Ascending aorta (tissue), 2 donors: Measurements from ENCODE around the gene PPP1R2. TPM values are rescaled to one million over a fixed set of nuclear protein-coding genes. Genes with fewer than 3 reads are reported as not detected.

Experiments
- DNase-seq, 2 donors: peaks; one replicate each; pipeline ENCODE4 v3.0.0-alpha.2; 2019; ENCODE audit warnings: low spot score in 2 of 2
- H3K27ac ChIP-seq, 2 donors: fragments of 200-600 bp; sonication (generic); one replicate each; pipeline ENCODE4 v1.5.1; 2016 to 2017; ENCODE audit warnings: mild to moderate bottlenecking in 1 of 2
- H3K27me3 ChIP-seq: fragments of 200-600 bp; sonication (generic); one replicate; pipeline ENCODE4 v1.5.1; 2017
- H3K36me3 ChIP-seq, 2 donors: fragments of 200-600 bp; sonication (generic); one replicate each; pipeline ENCODE4 v1.5.1; 2016
- H3K4me1 ChIP-seq, 2 donors: fragments of 200-600 bp; sonication (generic); one replicate each; pipeline ENCODE4 v1.5.1; 2016 to 2017; ENCODE audit warnings: mild to moderate bottlenecking in 1 of 2
- H3K4me3 ChIP-seq, 2 donors: fragments of 200-600 bp; sonication (generic); one replicate each; pipeline ENCODE4 v1.5.1; 2016 to 2017; ENCODE audit warnings: mild to moderate bottlenecking in 1 of 2
- H3K9me3 ChIP-seq, 2 donors: fragments of 200-600 bp; sonication (generic); one replicate each; pipeline ENCODE4 v1.5.1; 2016
- CTCF ChIP-seq, 3 experiments: fragments of 200-600 bp in 2 of 3; fragments of 450-650 bp in 1 of 3; sonication (generic) in 2 of 3; IDR thresholded peaks; one replicate each; pipeline ENCODE4 v1.5.1; 2016 to 2019; ENCODE audit warnings: antibody characterized with exemption in 3 of 3, mild to moderate bottlenecking in 1 of 3, moderate library complexity in 1 of 3
- intact Hi-C: fragments of 100-400 bp; cut with DNase I; formaldehyde crosslinking; loops from one replicate; pipeline ENCODE4 v1.15.1; 2023
- total RNA-seq: library from RNA; depleted of rRNA; stranded (reverse); fragments of >200 nt; gene quantifications from one replicate; pipeline ENCODE4 v1.1.0, GENCODE V29; 2016

Gene PPP1R2
- total RNA-seq, 1 donor from 2014 or later, result 62.3 TPM

- Histone ChIP-seq H3K4me3 (no peak overlapping the region), H3K4me1 (no peaks in the 10 kb centered on the region), H3K27ac (no peak overlapping the region), H3K9me3 (no peaks in the 10 kb centered on the region), H3K27me3 (no peaks in the 10 kb centered on the region), H3K36me3 (no peaks in the 10 kb centered on the region)
- intact Hi-C loops, result no loop called here
- DNase-seq, result no peak
- TF ChIP-seq CTCF (IDR thresholded peaks at IDR 0.05), result no peak
These were observed 36.2 kb upstream of the PPP1R2 start for GRCh38 chr3:195579281-195579680.

- no peaks in the 10 kb centered on the region for H3K36me3 ChIP-seq
- no peak for DNase-seq
- no peak overlapping the region for H3K27ac ChIP-seq
- no peaks in the 10 kb centered on the region for H3K9me3 ChIP-seq
- intact Hi-C loops, result no loop called here
- H3K4me1 ChIP-seq, result no peaks in the 10 kb centered on the region
- no peak for TF ChIP-seq CTCF (IDR thresholded peaks at IDR 0.05)
- no peaks in the 10 kb centered on the region for H3K27me3 ChIP-seq
- no peak overlapping the region for H3K4me3 ChIP-seq
These were observed 35.4 kb upstream of the PPP1R2 start for GRCh38 chr3:195578565-195578964.

GRCh38 chr3:195577645-195578177, 34.6 kb upstream of the PPP1R2 start:
- TF ChIP-seq CTCF (IDR thresholded peaks at IDR 0.05), result no peak
- Histone ChIP-seq H3K27ac (no peak overlapping the region), H3K27me3 (no peaks in the 10 kb centered on the region), H3K36me3 (no peaks in the 10 kb centered on the region), H3K4me3 (no peak overlapping the region), H3K4me1 (no peaks in the 10 kb centered on the region), H3K9me3 (no peaks in the 10 kb centered on the region)
- no peak for DNase-seq
- intact Hi-C loops, result no loop called here

GRCh38 chr3:195574497-195575304, 31.6 kb upstream of the PPP1R2 start:
- no peak for DNase-seq
- no peak overlapping the region for H3K4me3 ChIP-seq
- intact Hi-C loops, result no loop called here
- no peaks in the 10 kb centered on the region for H3K9me3 ChIP-seq
- no peak for TF ChIP-seq CTCF (IDR thresholded peaks at IDR 0.05)
- H3K27ac ChIP-seq, result no peak overlapping the region
- no peaks in the 10 kb centered on the region for H3K27me3 ChIP-seq
- H3K36me3 ChIP-seq, result no peaks in the 10 kb centered on the region
- no peaks in the 10 kb centered on the region for H3K4me1 ChIP-seq

GRCh38 chr3:195573611-195574496, 30.7 kb upstream of the PPP1R2 start:
- DNase-seq, result no peak
- Histone ChIP-seq H3K4me3 (no peak overlapping the region), H3K27ac (no peak overlapping the region), H3K27me3 (no peaks in the 10 kb centered on the region), H3K9me3 (no peaks in the 10 kb centered on the region), H3K36me3 (no peaks in the 10 kb centered on the region), H3K4me1 (no peaks in the 10 kb centered on the region)
- intact Hi-C loops, result no loop called here
- no peak for TF ChIP-seq CTCF (IDR thresholded peaks at IDR 0.05)
